CD4-positive, alpha-beta T cell treated with Interleukin-17A for 1 hour (primary cell): Measurements from ENCODE around the gene EVI5L.

Experiments used
- DNase-seq: peaks from one replicate; pipeline ENCODE4 v3.0.0-alpha.2; 2020

Gene EVI5L

GRCh38 chr19:7818806-7819205, 11.2 kb upstream of the EVI5L start:
- DNase-seq = no peak

- no peak for DNase-seq
These were observed 10.7 kb upstream of the EVI5L start for GRCh38 chr19:7819337-7819736.

GRCh38 chr19:7820588-7820987, 9.4 kb upstream of the EVI5L start:
- no peak for DNase-seq

- no peak for DNase-seq
These were observed 7.0 kb upstream of the EVI5L start for GRCh38 chr19:7822910-7823515.

GRCh38 chr19:7823686-7824301, 6.2 kb upstream of the EVI5L start:
- DNase-seq = no peak

- DNase-seq = no peak
These were observed 875 bp upstream of the EVI5L start for GRCh38 chr19:7829166-7829520.

- DNase-seq = no peak
These were observed 304 bp downstream of the EVI5L start for GRCh38 chr19:7830272-7830771.

GRCh38 chr19:7830823-7831222, 805 bp downstream of the EVI5L start:
- DNase-seq = no peak

GRCh38 chr19:7831452-7831851, 1.4 kb downstream of the EVI5L start:
- DNase-seq = no peak

GRCh38 chr19:7832009-7832408, 2.0 kb downstream of the EVI5L start:
- no peak for DNase-seq

- DNase-seq = no peak
These were observed 2.8 kb downstream of the EVI5L start for GRCh38 chr19:7832781-7833180.

- no peak for DNase-seq
These were observed 3.4 kb downstream of the EVI5L start for GRCh38 chr19:7833225-7834099.

- DNase-seq = no peak
These were observed 9.5 kb downstream of the EVI5L start for GRCh38 chr19:7839476-7839875.

- DNase-seq = no peak
These were observed 10.6 kb downstream of the EVI5L start for GRCh38 chr19:7840629-7841028.

GRCh38 chr19:7841751-7842660, 12.0 kb downstream of the EVI5L start:
- no peak for DNase-seq

- no peak for DNase-seq
These were observed 12.8 kb downstream of the EVI5L start for GRCh38 chr19:7842661-7843294.

GRCh38 chr19:7843521-7843920, 13.5 kb downstream of the EVI5L start:
- no peak for DNase-seq

GRCh38 chr19:7844405-7844804, 14.4 kb downstream of the EVI5L start:
- no peak for DNase-seq

- no peak for DNase-seq
These were observed 14.9 kb downstream of the EVI5L start for GRCh38 chr19:7844951-7845350.

- no peak for DNase-seq
These were observed 15.6 kb downstream of the EVI5L start for GRCh38 chr19:7845390-7846154.

GRCh38 chr19:7846155-7846646, 16.2 kb downstream of the EVI5L start:
- no peak for DNase-seq
